ENCODE data around the gene THNSL1. TPM values are rescaled to one million over a fixed set of nuclear protein-coding genes. Genes with fewer than 3 reads are reported as not detected.

Gene THNSL1
- total RNA-seq, 2 donors from 2014 or later = 2.3 to 4.5 TPM

DNA sequence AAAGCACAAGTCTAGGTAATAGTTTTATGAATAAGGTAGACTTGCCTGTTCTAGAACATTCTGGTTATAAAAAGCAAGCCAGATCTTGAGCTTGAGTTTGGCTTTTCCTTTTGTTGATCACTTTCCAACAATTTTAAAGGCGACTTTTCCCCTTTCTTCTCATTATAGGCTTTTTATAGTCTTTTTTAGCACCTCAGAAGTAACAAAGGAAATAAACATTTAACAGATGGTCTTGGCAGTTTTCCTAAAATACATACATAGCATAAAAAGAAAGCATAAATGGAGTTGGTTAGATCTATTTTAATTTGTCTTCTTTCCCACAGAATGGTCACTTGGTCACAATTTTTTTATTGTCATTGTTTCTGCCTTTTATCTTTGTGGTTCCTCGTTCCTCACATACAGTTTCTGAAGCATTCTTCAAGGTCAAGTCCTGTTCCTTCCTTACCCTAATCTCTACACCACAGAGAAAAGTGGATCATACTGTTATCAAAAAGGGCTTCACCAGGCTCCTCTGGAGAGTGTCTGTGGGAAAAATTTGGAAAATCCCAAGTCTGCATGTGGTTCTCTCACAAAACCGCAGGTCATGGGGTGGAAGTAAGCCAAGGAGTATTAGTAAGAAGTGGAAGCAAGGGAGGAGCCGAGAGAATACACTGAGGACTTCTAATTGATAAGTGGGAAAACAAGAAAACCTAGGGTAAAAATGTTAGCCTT lies 31.3 kb downstream of the THNSL1 start:
- TF ChIP-seq, protein P1, sequence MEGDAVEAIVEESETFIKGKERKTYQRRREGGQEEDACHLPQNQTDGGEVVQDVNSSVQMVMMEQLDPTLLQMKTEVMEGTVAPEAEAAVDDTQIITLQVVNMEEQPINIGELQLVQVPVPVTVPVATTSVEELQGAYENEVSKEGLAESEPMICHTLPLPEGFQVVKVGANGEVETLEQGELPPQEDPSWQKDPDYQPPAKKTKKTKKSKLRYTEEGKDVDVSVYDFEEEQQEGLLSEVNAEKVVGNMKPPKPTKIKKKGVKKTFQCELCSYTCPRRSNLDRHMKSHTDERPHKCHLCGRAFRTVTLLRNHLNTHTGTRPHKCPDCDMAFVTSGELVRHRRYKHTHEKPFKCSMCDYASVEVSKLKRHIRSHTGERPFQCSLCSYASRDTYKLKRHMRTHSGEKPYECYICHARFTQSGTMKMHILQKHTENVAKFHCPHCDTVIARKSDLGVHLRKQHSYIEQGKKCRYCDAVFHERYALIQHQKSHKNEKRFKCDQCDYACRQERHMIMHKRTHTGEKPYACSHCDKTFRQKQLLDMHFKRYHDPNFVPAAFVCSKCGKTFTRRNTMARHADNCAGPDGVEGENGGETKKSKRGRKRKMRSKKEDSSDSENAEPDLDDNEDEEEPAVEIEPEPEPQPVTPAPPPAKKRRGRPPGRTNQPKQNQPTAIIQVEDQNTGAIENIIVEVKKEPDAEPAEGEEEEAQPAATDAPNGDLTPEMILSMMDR (IDR thresholded peaks at IDR 0.05) = no peak
- intact Hi-C loops (cut with DNase I) = no loop called here
- Histone ChIP-seq H3K9me3 (no peaks in the 10 kb centered on the region), H3K4me3 (no peak overlapping the region), H3K27me3 (no peaks in the 10 kb centered on the region), H3K36me3 (no peaks in the 10 kb centered on the region), H3K9ac (ENCODE audit: low read depth in 2 of 2, low read length in 2 of 2) (no peak overlapping the region), H3K27ac (no peak overlapping the region), H3K4me1 (no peaks in the 10 kb centered on the region)
- no peak for DNase-seq

DNA sequence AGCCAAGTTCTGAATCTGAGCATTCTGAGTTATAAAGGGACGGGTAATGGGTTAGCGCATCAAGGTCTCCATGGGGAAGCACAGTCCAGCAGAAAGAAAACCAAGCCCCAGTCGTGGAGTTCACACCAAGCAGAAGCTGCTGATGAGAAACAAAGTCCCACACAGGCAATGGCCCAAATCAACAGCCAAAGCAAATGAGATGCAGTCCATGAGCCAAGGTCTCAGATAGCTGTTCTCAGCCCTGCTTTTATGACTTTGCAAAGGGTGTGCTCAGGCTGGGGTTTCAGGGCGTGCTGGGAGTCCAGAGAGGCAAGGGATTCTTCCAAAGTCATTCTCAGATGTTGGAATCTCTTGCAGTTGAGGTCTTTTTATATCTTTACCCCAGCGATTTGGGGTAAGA lies 32.0 kb downstream of the THNSL1 start:
- no peak overlapping the region for H3K27ac ChIP-seq
- H3K9me3 ChIP-seq = no peaks in the 10 kb centered on the region
- intact Hi-C loops (cut with DNase I) = no loop called here
- DNase-seq = peak; percentile 61
- no peak overlapping the region for H3K9ac ChIP-seq (ENCODE audit: low read depth in 2 of 2, low read length in 2 of 2)
- TF ChIP-seq, protein P1 (IDR thresholded peaks at IDR 0.05) = no peak
- no peaks in the 10 kb centered on the region for H3K27me3 ChIP-seq
- H3K4me1 ChIP-seq = no peaks in the 10 kb centered on the region
- no peaks in the 10 kb centered on the region for H3K36me3 ChIP-seq
- H3K4me3 ChIP-seq = no peak overlapping the region

DNA sequence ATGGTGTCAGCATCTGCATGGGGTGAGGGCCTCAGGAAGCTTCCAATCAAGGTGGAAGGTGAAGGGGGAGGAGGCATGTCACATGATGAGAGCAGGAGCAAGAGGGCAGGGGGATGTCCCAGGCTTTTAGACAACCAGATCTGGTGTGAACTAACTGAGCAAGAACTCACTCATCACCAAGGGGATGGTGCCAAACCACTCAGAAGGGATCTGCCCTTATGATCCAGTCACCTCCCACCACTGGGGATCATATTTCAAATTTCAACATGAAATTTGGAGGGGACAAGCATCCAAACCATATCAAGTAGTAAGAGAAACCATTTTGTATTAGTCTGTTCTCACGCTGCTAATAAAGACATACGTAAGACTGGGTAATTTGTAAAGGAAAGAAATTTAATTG lies 33.6 kb downstream of the THNSL1 start:
- H3K9me3 ChIP-seq = no peaks in the 10 kb centered on the region
- H3K36me3 ChIP-seq = no peaks in the 10 kb centered on the region
- H3K27me3 ChIP-seq = no peaks in the 10 kb centered on the region
- no peak overlapping the region for H3K4me3 ChIP-seq
- DNase-seq = no peak
- TF ChIP-seq, protein P1 (IDR thresholded peaks at IDR 0.05) = no peak
- H3K4me1 ChIP-seq = no peaks in the 10 kb centered on the region
- no peak overlapping the region for H3K27ac ChIP-seq
- no peak overlapping the region for H3K9ac ChIP-seq (ENCODE audit: low read depth in 2 of 2, low read length in 2 of 2)
- intact Hi-C loops (cut with DNase I) = no loop called here

DNA sequence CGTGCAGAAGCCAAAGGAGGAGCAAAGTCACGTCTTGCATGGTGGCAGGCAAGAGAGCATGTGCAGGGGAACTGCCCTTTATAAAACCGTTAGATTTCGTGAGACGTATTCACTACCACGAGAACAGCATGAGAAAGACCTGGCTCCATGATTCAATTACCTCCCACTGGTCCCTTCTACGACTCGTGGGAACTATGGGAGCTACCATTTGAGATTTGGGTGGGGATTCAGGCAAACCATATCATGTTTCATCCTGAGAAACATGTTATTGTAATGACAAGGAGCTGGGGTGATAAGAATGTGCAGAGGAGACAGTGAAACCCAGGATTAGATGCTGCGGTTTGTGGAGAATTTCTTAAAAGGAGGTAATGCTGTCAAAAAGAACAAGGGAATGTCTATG lies 34.0 kb downstream of the THNSL1 start:
- DNase-seq = no peak
- no peaks in the 10 kb centered on the region for H3K9me3 ChIP-seq
- no peaks in the 10 kb centered on the region for H3K4me1 ChIP-seq
- H3K9ac ChIP-seq (ENCODE audit: low read depth in 2 of 2, low read length in 2 of 2) = no peak overlapping the region
- H3K36me3 ChIP-seq = no peaks in the 10 kb centered on the region
- H3K27me3 ChIP-seq = no peaks in the 10 kb centered on the region
- no peak overlapping the region for H3K27ac ChIP-seq
- H3K4me3 ChIP-seq = no peak overlapping the region
- TF ChIP-seq, protein P1 (IDR thresholded peaks at IDR 0.05) = no peak
- intact Hi-C loops (cut with DNase I) = no loop called here

DNA sequence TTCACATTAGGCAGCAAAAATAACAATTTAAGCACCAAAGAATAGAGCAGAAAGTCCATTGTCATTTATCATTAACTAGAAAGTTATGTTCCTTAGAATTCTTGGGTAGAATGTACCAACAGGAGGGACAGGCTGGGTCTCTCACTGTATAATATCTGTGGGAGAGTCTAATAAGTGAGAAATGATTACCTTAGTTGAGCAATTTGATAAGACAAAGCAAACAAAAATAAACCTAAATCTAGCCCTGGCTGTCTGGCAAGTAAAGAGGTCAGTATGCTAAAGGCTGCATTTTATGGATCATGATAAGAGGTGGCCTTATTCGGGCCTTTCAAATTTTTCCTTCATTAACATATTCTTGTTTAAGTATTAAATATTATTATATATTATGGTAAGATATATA lies 35.6 kb downstream of the THNSL1 start:
- H3K4me3 ChIP-seq = no peak overlapping the region
- H3K27me3 ChIP-seq = no peaks in the 10 kb centered on the region
- no peaks in the 10 kb centered on the region for H3K4me1 ChIP-seq
- H3K36me3 ChIP-seq = no peaks in the 10 kb centered on the region
- no peaks in the 10 kb centered on the region for H3K9me3 ChIP-seq
- intact Hi-C loops (cut with DNase I) = no loop called here
- H3K9ac ChIP-seq (ENCODE audit: low read depth in 2 of 2, low read length in 2 of 2) = no peak overlapping the region
- no peak for DNase-seq
- no peak overlapping the region for H3K27ac ChIP-seq
- TF ChIP-seq, protein P1 (IDR thresholded peaks at IDR 0.05) = no peak
